KMS-11 (cell line): ENCODE measurements around the gene WDR77.
A peak's percentile ranks its signal among the peaks of the same experiment; 100 is the strongest.

ENCODE experiments used
- H2AFZ ChIP-seq: fragments of 200-600 bp; sonication (generic); 2 replicates; pipeline ENCODE4 v1.6.1; 2016; ENCODE audit warnings: antibody characterized with exemption, mixed run types, low read depth
- H3K27ac ChIP-seq: fragments of 200-600 bp; sonication (generic); 2 replicates; pipeline ENCODE4 v1.6.1; 2016; ENCODE audit warnings: mild to moderate bottlenecking, mixed run types
- H3K27me3 ChIP-seq: fragments of 200-600 bp; sonication (generic); 2 replicates; pipeline ENCODE4 v1.6.1; 2017; ENCODE audit warnings: mild to moderate bottlenecking, low read depth, mixed run types, moderate library complexity; ENCODE audit not compliant: insufficient read depth
- H3K36me3 ChIP-seq: fragments of 200-600 bp; sonication (generic); 2 replicates; pipeline ENCODE4 v1.6.1; 2017; ENCODE audit warnings: mild to moderate bottlenecking, mixed run types; ENCODE audit not compliant: insufficient read depth
- H3K4me1 ChIP-seq: fragments of 200-600 bp; sonication (generic); 2 replicates; pipeline ENCODE4 v1.6.1; 2016; ENCODE audit warnings: mild to moderate bottlenecking, low read depth, mixed run types; ENCODE audit not compliant: poor library complexity, severe bottlenecking
- H3K4me2 ChIP-seq: fragments of 200-600 bp; sonication (generic); 2 replicates; pipeline ENCODE4 v1.7.0; 2016; ENCODE audit warnings: mild to moderate bottlenecking, mixed run types
- H3K4me3 ChIP-seq: fragments of 200-600 bp; sonication (generic); IDR thresholded peaks from 2 replicates; pipeline ENCODE4 v1.6.1; 2017; ENCODE audit warnings: low read depth, low read length, mixed read lengths; ENCODE audit not compliant: insufficient read depth
- H3K79me2 ChIP-seq: fragments of 200-600 bp; sonication (generic); 2 replicates; pipeline ENCODE4 v1.6.1; 2016; ENCODE audit warnings: low read depth, mixed run types; ENCODE audit not compliant: insufficient read depth
- H3K9ac ChIP-seq: fragments of 200-600 bp; sonication (generic); 2 replicates; pipeline ENCODE4 v1.6.1; 2016; ENCODE audit warnings: mild to moderate bottlenecking, mixed run types
- H4K20me1 ChIP-seq: fragments of 200-600 bp; sonication (generic); 2 replicates; pipeline ENCODE4 v1.6.1; 2016; ENCODE audit warnings: mild to moderate bottlenecking, mixed run types; ENCODE audit not compliant: insufficient read depth
- CTCF ChIP-seq: fragments of 200-600 bp; sonication (generic); conservative IDR thresholded peaks from 2 replicates; pipeline ENCODE4 v1.6.1; 2017; ENCODE audit warnings: low read depth, mild to moderate bottlenecking, antibody characterized with exemption, low read length, moderate library complexity, mixed read lengths

Gene WDR77

DNA sequence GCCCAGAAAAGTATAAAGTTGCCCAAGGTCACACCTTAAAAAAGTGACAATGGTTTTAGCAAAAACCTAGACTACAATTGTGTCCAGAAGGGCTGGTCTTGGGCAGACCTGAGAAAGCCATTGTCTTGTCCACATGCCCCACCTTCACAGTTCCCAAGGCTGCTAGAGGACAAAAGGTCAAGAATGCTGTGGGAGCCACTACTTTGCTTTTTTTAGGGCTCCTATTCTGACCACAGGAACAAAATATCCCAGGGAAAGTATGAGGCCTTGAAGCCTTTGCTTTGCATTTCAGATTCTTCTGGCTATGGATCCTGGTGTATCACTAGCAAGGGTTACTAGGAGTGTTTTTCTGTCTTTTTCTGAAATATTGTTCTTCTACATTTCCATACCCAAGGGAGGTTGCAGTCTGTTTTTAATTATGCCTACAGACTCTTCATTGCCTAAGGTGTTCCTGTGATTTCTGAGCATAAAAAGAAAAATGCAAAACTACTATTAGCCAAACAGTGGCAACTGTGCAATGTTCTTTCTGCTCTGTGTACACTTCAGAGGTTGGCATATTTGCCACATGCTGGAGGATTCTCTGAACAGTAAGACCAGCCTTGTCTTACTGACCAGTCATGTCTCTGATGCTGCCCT lies 35.5 kb upstream of the WDR77 start:
- no peak overlapping the region for H3K4me3 ChIP-seq
- H4K20me1 ChIP-seq: no peaks in the 10 kb centered on the region
- H3K79me2 ChIP-seq: no peaks in the 10 kb centered on the region
- no peaks in the 10 kb centered on the region; the same call in 1 of the 2 replicates for H3K27me3 ChIP-seq
- no peaks in the 10 kb centered on the region for H3K36me3 ChIP-seq
- no peak for TF ChIP-seq CTCF
- H3K27ac ChIP-seq: no peak overlapping the region
- H3K4me1 ChIP-seq: peaks cover 5% of the 10 kb centered on the region
- H3K4me2 ChIP-seq: no peak overlapping the region
- no peak overlapping the region for H3K9ac ChIP-seq
- H2AFZ ChIP-seq: no peak overlapping the region

DNA sequence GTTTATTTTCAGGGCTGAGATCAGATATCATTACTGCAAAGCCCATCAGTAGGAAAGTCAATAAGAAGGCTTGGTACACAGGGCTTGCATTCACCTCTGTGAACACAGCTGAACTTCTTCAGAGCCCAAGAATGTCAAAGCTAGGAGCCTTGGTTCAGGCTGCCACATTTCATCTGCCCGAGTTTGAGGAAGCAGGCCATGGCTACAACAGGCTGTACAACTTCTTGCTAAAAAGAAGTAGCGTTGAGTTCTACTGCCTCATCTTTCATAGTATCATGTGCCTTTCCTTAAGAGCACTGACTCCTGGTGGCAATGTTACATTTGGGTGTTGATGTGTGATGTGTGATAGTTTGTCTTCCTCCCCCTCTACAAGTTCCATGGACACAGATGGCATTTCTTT lies 34.8 kb upstream of the WDR77 start:
- H3K4me1 ChIP-seq: peaks cover 5% of the 10 kb centered on the region
- no peak overlapping the region for H3K4me2 ChIP-seq
- H3K36me3 ChIP-seq: no peaks in the 10 kb centered on the region
- no peaks in the 10 kb centered on the region for H3K79me2 ChIP-seq
- H4K20me1 ChIP-seq: no peaks in the 10 kb centered on the region
- no peak overlapping the region for H3K27ac ChIP-seq
- H3K27me3 ChIP-seq: peaks cover 3% of the 10 kb centered on the region; the same call in 1 of the 2 replicates
- no peak overlapping the region for H3K4me3 ChIP-seq
- no peak overlapping the region for H3K9ac ChIP-seq
- no peak overlapping the region for H2AFZ ChIP-seq
- TF ChIP-seq CTCF: no peak

DNA sequence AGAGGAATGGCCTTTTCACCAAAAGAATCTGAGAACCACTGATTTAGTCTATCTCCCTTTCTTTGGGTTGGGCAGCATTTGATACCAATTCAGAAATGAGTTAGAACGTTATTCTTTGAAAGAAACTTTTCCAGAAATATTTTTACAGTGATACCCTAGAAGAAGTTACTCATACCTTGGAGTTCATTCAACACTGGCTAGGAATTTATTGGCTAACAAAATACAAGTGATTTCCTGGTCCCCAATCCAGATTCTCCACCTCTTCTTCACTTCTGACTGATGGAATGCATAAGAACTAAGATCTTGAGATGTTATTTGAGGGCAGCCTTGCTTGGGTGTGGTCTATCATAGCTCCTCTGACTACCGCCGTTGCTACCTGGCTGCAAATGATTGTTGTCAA lies 34.1 kb upstream of the WDR77 start:
- Histone ChIP-seq H3K4me3 (no peak overlapping the region), H3K27me3 (peaks cover 9% of the 10 kb centered on the region; the same call in 1 of the 2 replicates), H3K36me3 (no peaks in the 10 kb centered on the region), H3K4me2 (no peak overlapping the region), H3K9ac (no peak overlapping the region), H3K4me1 (peaks cover 6% of the 10 kb centered on the region), H4K20me1 (no peaks in the 10 kb centered on the region), H2AFZ (no peak overlapping the region), H3K27ac (no peak overlapping the region), H3K79me2 (no peaks in the 10 kb centered on the region)
- TF ChIP-seq CTCF: no peak

DNA sequence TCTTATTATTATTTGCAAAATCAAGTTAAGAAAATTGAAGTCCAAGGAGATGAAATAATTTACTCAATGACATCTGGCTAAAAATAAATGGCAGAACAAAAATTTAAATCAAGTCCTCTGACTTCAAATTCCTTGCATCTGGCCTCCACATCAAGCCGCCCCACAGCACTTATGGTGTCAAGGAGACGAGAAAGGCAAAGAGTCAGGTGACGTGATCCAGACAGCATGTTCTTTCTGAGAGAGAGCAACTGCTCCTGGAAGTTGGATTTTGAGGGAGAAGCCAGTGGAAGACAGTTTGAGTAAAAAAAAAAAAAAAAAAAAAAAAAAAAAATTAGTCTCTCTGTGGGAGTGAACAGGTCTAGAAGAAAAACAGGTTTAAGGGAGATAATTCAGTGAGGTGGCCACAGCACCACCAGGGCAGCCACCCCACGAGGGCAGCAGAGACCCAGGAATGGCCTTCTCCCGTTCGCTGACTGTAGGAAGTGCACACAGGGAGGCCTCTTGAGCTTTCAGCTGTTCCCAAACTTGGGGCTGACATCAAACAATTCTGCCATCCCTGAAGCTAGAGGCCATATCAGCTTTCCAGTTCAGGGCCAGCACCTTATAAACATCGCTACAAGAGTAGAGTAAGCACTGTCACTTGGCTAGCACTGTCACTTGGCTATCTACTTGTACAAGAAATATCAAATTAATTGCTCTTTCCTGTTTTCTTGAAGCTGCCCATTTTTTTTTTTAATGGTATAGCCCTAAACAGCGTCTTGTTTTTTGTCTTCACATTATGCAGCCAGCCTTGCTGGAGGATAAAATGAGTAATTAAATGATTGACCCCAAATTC lies 32.5 kb upstream of the WDR77 start:
- peak; percentile 48; the same call in 1 of the 2 replicates for TF ChIP-seq CTCF
- Histone ChIP-seq H3K27ac (no peak overlapping the region), H3K79me2 (no peaks in the 10 kb centered on the region), H3K36me3 (no peaks in the 10 kb centered on the region), H3K9ac (no peak overlapping the region), H3K27me3 (peaks cover 15% of the 10 kb centered on the region; the same call in 1 of the 2 replicates), H3K4me1 (peaks cover 19% of the 10 kb centered on the region), H4K20me1 (no peaks in the 10 kb centered on the region), H3K4me2 (no peak overlapping the region), H3K4me3 (no peak overlapping the region), H2AFZ (no peak overlapping the region)
